Stimulated activated memory B cell treated with anti-CD40 and anti-IgM and Interleukin-4, amounts not matched to agents 10 μg/mL and 1 μg/mL and 100 μg/mL, for 72 hours (primary cell): Measurements from ENCODE around the gene SPINT1.
A peak's percentile ranks its signal among the peaks of the same experiment; 100 is the strongest.

Experiments
- ATAC-seq: fragments of 150-1000 bp; cut with Tn5 transposase; 2 replicates; pipeline ENCODE4 v1.10.0; 2021
- H3K27ac Mint-ChIP-seq: one replicate; pipeline ENCODE4 v1.8.0; 2022; ENCODE audit warnings: mild to moderate bottlenecking, mixed read lengths
- H3K27me3 Mint-ChIP-seq: one replicate; pipeline ENCODE4 v1.8.0; 2022; ENCODE audit warnings: mixed read lengths
- H3K36me3 Mint-ChIP-seq: one replicate; pipeline ENCODE4 v1.8.0; 2022; ENCODE audit warnings: mixed read lengths
- H3K4me1 Mint-ChIP-seq: one replicate; pipeline ENCODE4 v1.8.0; 2022; ENCODE audit warnings: mixed read lengths
- H3K4me3 Mint-ChIP-seq: one replicate; pipeline ENCODE4 v1.8.0; 2022; ENCODE audit warnings: mild to moderate bottlenecking, moderate library complexity, mixed read lengths
- H3K9me3 Mint-ChIP-seq: one replicate; pipeline ENCODE4 v1.8.0; 2022; ENCODE audit warnings: mixed read lengths

SPINT1 gene

GRCh38 chr15:40891810-40892446, 48.1 kb downstream of the SPINT1 start:
- ATAC-seq = peak; percentile 20
- Mint-ChIP-seq H3K9me3 (no peaks in the 10 kb centered on the region), H3K4me1 (peaks cover 50% of the 10 kb centered on the region), H3K36me3 (peaks cover 11% of the 10 kb centered on the region), H3K27ac (peak overlapping the region; percentile 42), H3K4me3 (no peak overlapping the region), H3K27me3 (no peaks in the 10 kb centered on the region)

- Mint-ChIP-seq H3K36me3 (peaks cover 14% of the 10 kb centered on the region), H3K4me1 (peaks cover 56% of the 10 kb centered on the region)
Measured at GRCh38 chr15:40892447-40893012, 48.7 kb downstream of the SPINT1 start.

GRCh38 chr15:40893019-40893670, 49.3 kb downstream of the SPINT1 start:
- Mint-ChIP-seq H3K27me3 (no peaks in the 10 kb centered on the region), H3K27ac (peak overlapping the region; percentile 99), H3K9me3 (no peaks in the 10 kb centered on the region), H3K36me3 (peaks cover 20% of the 10 kb centered on the region), H3K4me3 (no peak overlapping the region), H3K4me1 (peaks cover 62% of the 10 kb centered on the region)
- no peak for ATAC-seq

More at GRCh38 chr15:40892447-40893012, 48.7 kb downstream of the SPINT1 start:
- no peak for ATAC-seq
- H3K4me3 Mint-ChIP-seq = no peak overlapping the region
- H3K9me3 Mint-ChIP-seq = no peaks in the 10 kb centered on the region
- H3K27ac Mint-ChIP-seq = no peak overlapping the region
- no peaks in the 10 kb centered on the region for H3K27me3 Mint-ChIP-seq

GRCh38 chr15:40893733-40894680, 50.2 kb downstream of the SPINT1 start, which contains the start of gene VPS18:
VPS18 (plus strand) TSS chr15:40894450; CDS start chr15:40894769, 319 bp downstream.
- peaks cover 29% of the 10 kb centered on the region for H3K36me3 Mint-ChIP-seq
- peaks cover 65% of the 10 kb centered on the region for H3K4me1 Mint-ChIP-seq
- no peaks in the 10 kb centered on the region for H3K27me3 Mint-ChIP-seq
- H3K9me3 Mint-ChIP-seq = no peaks in the 10 kb centered on the region
- peak within 1 kb of the TSS; percentile 99 for H3K27ac Mint-ChIP-seq
- ATAC-seq = peak; percentile 98
- peak within 1 kb of the TSS; percentile 100 for H3K4me3 Mint-ChIP-seq

GRCh38 chr15:40894681-40895448, 51.0 kb downstream of the SPINT1 start:
- Mint-ChIP-seq H3K9me3 (no peaks in the 10 kb centered on the region), H3K27me3 (no peaks in the 10 kb centered on the region)
- ATAC-seq = peak; percentile 76

GRCh38 chr15:40899536-40900207, 55.8 kb downstream of the SPINT1 start:
- Mint-ChIP-seq H3K36me3 (peaks cover 71% of the 10 kb centered on the region), H3K4me1 (peaks cover 70% of the 10 kb centered on the region), H3K9me3 (no peaks in the 10 kb centered on the region), H3K4me3 (no peak overlapping the region), H3K27me3 (no peaks in the 10 kb centered on the region), H3K27ac (no peak overlapping the region)
- no peak for ATAC-seq

More at GRCh38 chr15:40894681-40895448, 51.0 kb downstream of the SPINT1 start:
- H3K27ac Mint-ChIP-seq = peak overlapping the region; percentile 99
- H3K4me1 Mint-ChIP-seq = peaks cover 65% of the 10 kb centered on the region
- peak overlapping the region; percentile 100 for H3K4me3 Mint-ChIP-seq
- peaks cover 33% of the 10 kb centered on the region for H3K36me3 Mint-ChIP-seq

- Mint-ChIP-seq H3K4me3 (no peak overlapping the region), H3K36me3 (peaks cover 74% of the 10 kb centered on the region), H3K4me1 (peaks cover 67% of the 10 kb centered on the region), H3K9me3 (no peaks in the 10 kb centered on the region), H3K27ac (no peak overlapping the region), H3K27me3 (no peaks in the 10 kb centered on the region)
- no peak for ATAC-seq
Measured at GRCh38 chr15:40900256-40901052, 56.6 kb downstream of the SPINT1 start.

GRCh38 chr15:40901053-40901443, 57.2 kb downstream of the SPINT1 start:
- no peak overlapping the region for H3K27ac Mint-ChIP-seq
- no peaks in the 10 kb centered on the region for H3K9me3 Mint-ChIP-seq
- H3K36me3 Mint-ChIP-seq = peaks cover 77% of the 10 kb centered on the region
- H3K4me1 Mint-ChIP-seq = peaks cover 67% of the 10 kb centered on the region
- H3K4me3 Mint-ChIP-seq = no peak overlapping the region
- no peak for ATAC-seq
- H3K27me3 Mint-ChIP-seq = no peaks in the 10 kb centered on the region

- H3K4me3 Mint-ChIP-seq = no peak overlapping the region
- no peaks in the 10 kb centered on the region for H3K27me3 Mint-ChIP-seq
- H3K27ac Mint-ChIP-seq = peak overlapping the region; percentile 38
- H3K4me1 Mint-ChIP-seq = peaks cover 65% of the 10 kb centered on the region
- ATAC-seq = no peak
- no peaks in the 10 kb centered on the region for H3K9me3 Mint-ChIP-seq
- peaks cover 61% of the 10 kb centered on the region for H3K36me3 Mint-ChIP-seq
Measured at GRCh38 chr15:40902605-40903561, 59.0 kb downstream of the SPINT1 start.

- no peaks in the 10 kb centered on the region for H3K9me3 Mint-ChIP-seq
- H3K36me3 Mint-ChIP-seq = peaks cover 47% of the 10 kb centered on the region
- H3K4me3 Mint-ChIP-seq = no peak overlapping the region
- H3K27ac Mint-ChIP-seq = peak overlapping the region; percentile 38
- no peak for ATAC-seq
- no peaks in the 10 kb centered on the region for H3K27me3 Mint-ChIP-seq
- peaks cover 65% of the 10 kb centered on the region for H3K4me1 Mint-ChIP-seq
Measured at GRCh38 chr15:40904552-40905201, 60.8 kb downstream of the SPINT1 start.

GRCh38 chr15:40906091-40906990, 62.5 kb downstream of the SPINT1 start:
- H3K9me3 Mint-ChIP-seq = no peaks in the 10 kb centered on the region
- H3K4me1 Mint-ChIP-seq = peaks cover 63% of the 10 kb centered on the region
- H3K27ac Mint-ChIP-seq = peak overlapping the region; percentile 88
- ATAC-seq = peak; percentile 87
- peak overlapping the region; percentile 74 for H3K4me3 Mint-ChIP-seq
- H3K27me3 Mint-ChIP-seq = no peaks in the 10 kb centered on the region
- peaks cover 33% of the 10 kb centered on the region for H3K36me3 Mint-ChIP-seq
